ENCODE measurements around the gene ACBD6.

DNA sequence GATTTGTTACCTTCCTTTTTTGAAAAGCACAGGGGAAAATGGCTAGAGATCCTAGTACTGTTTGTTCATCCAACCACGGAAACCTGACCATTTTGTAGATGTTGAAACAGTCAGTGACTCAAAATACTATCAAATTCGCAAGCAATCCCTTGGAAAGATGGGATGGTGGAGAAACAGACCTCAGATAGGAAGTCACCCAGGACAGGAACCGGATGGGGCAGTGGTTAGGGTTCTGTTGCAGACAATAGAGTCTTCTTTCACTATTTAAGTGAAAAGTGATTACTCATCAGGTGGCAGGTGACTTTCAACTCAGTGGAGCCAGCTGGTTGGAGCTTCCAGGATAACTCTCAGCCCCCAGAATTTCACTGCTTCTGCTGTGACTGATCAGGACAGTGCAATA lies 255.3 kb downstream of the ACBD6 start:
- TF ChIP-seq CTCF (IDR thresholded peaks at IDR 0.05) (no peak), ZFX (IDR thresholded peaks at IDR 0.05; ENCODE audit: borderline replicate concordance) (no peak)

All from 22Rv1 (cell line).